ENCODE data around the gene RAVER2.
"Not testable (repeated sequence)": the region's sequence is repeated elsewhere in the genome, so short reads cannot be mapped to it uniquely, and the experiment has no call there.

The RAVER2 gene, protein sequence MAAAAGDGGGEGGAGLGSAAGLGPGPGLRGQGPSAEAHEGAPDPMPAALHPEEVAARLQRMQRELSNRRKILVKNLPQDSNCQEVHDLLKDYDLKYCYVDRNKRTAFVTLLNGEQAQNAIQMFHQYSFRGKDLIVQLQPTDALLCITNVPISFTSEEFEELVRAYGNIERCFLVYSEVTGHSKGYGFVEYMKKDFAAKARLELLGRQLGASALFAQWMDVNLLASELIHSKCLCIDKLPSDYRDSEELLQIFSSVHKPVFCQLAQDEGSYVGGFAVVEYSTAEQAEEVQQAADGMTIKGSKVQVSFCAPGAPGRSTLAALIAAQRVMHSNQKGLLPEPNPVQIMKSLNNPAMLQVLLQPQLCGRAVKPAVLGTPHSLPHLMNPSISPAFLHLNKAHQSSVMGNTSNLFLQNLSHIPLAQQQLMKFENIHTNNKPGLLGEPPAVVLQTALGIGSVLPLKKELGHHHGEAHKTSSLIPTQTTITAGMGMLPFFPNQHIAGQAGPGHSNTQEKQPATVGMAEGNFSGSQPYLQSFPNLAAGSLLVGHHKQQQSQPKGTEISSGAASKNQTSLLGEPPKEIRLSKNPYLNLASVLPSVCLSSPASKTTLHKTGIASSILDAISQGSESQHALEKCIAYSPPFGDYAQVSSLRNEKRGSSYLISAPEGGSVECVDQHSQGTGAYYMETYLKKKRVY

DNA sequence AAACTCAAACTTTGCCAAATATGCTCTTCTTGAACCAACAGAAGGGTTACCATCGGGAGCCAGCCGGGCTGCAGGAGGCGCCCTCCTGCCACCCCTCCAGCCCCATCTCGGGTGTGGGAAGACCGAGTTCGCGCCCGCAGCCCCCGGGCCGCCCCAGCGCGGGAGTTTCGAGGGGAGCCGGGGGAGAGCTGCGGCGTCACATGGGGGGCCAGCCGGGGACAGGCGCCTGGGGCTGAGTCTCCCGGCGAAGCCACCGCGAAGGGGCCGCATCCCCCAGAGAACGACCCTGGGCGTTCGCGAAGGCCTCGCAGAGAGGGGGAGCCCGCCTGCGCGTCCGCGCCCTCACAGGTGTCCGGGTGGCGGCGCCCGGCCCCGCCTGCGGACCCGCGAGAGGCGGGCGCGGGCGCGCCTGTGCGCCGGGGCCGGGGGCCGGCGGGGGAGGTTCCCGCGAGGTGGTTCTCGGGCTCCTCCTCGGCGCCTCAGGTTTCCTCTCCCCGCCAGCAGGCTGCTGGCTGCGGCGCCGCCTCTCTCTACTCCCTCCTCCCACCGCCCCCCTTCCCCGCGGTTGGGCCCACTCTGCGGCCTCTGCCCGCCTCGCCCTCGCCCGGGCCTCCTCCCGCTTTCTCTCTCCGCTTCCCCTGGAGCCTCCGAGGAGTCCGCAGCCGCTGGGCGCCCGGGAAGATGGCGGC, at the start of gene RAVER2:
RAVER2 (plus strand) TSS at position 584 of the 689 bp plus-strand sequence; CDS start at position 682, 98 bp downstream.
- peak; percentile 58 for DNase-seq (ENCODE audit: low spot score)

DNA sequence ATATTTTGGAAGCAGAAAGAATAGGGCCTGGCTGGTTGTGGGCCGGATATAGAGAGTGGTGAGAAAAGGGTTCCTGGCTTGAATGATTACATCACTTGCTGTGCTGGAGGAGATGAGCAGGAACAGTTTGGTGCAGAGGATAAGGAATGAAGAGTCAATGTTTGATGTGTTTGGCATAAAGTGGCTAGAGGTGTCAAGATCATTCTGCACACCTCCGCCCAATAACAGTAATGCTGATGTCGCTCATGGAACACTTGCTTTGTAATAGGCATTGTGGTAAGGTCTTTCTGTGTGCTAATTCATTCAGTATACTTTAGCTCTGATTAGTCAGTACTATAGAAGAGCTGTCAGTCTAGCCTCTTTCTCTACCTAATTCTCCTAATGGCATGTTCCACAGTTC, 48.0 kb upstream of the RAVER2 start:
- DNase-seq (ENCODE audit: low spot score): no peak

DNA sequence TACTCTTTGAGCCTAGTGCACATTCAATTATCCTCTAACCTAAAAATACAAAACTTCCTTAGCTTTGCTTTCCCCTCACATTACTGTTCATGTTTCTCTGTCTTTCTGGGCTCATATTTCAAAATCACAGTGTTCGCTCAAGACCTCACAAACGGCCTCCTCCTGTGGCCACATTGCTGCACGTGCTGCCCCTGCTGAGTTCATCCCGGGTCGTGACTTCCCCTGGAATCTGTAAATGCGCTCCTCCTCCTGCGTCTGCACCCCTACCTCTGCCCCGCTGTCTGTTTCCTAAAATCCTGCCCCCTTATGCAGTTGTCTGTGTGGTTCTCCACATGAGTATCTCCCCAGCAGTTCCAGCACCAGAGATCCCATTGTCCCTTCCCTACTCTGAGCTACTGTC, 45.5 kb upstream of the RAVER2 start:
- DNase-seq (ENCODE audit: low spot score): no peak

DNA sequence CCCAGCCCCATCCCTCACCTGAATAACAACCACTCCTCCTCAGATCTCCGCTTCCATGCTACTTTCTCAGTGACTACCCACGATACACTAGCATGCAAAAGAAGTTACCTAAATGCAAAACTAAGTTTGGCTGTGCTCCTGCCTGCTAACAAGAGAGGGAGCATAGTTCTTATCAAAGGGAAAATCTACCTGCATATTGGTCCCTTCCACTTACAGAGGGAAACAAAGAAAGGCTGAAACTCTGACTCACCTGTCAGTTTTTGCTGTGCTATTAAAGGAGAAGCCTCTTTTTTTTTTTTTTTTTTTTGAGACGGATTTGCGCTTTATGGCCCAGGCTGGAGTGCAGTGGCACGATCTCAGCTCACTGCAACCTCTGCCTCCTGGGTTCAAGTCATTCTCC, 43.8 kb upstream of the RAVER2 start:
- DNase-seq (ENCODE audit: low spot score): no peak

DNA sequence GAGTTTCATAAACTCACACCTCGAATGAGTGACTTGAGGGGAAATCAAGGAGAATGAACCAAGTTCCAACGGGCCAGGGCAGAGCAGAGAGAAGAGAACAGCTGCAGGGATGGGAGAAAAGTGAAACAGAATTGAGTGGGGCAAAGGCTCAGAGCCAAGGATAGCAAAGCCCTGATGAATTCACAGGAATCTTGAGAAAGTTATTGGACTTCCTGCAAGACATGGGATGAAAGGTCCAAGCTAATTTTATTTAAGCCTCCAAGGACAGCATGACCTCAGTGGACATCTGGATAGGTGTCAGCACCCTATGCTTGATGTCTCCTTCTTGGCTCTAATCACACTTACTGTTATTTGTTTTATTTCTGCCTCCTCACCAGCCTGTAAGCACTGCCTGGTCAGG, 43.0 kb upstream of the RAVER2 start:
- no peak for DNase-seq (ENCODE audit: low spot score)

DNA sequence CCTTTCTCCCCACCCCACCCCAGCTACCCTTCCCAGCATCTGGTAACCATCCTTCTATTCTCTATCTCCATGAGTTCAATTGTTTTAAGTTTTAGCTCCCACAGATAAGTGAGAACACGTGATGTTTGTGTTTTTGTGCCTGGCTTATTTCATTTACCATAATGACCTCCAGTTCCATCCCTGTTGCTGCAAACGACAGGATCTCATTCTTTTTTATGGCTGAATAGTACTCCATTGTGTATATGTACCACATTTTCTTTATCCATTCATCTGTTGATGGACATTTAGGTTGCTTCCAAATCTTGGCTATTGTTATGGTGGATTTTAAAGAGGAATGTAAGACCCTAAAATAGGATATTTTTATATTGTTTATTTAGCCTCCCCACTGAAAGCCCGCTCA, 42.2 kb upstream of the RAVER2 start:
- DNase-seq (ENCODE audit: low spot score): not testable (repeated sequence)

DNA sequence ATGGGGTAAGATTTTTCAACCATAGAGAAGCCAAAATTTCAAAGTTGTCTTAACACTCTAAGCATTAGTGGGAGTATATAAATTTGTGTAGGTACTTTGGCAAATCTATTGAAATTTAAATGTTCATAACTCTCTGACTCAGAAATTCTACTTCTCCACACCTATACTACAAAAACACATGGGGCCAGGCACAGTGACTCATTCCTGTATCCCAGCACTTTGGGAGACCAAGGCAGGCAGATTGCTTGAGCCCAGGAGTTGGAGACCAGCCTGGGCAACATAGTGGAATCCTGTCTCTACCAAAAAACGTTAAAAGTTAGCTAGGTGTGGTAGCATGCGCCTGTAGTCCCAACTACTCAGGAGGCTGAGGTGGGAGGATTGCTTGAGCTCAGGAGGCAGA, 41.3 kb upstream of the RAVER2 start:
- no peak for DNase-seq (ENCODE audit: low spot score)

DNA sequence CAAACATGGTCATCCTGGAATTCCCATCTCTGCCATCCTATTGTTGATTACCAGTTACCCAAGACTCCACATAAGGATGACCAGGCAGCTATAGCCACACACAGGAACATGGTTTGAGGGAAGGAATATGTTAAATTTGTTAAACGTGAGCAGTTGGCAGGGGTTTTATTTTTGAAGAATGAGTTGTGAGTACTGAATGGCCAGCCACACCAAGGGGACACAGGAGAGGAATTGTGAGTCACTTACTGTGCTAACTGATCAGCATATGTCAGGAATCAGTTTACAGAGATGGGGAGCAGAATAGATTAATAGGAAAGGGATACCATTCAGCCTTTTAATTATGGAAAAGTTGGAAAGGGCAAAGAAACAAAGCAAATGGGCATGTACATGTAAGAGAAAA, 39.3 kb upstream of the RAVER2 start:
- DNase-seq (ENCODE audit: low spot score): no peak

DNA sequence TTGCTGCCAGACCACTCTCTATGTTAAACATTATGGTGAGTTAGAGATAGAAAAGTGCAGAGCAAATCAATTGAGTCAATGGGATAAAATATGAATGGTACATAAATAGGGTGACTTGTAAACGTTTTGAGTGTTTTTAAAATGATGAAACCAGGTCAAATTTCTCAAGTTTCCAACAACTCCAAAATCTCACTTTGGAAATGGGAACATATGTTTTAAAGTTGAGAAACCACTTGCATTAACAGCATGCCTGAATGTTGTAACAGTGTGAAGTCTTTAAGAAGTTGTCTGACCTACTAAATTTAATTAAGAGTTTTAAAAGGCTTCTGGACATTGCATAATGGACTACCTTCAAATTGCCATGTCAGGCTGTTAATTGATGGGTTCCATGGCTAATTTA, 33.6 kb upstream of the RAVER2 start:
- no peak for DNase-seq (ENCODE audit: low spot score)

DNA sequence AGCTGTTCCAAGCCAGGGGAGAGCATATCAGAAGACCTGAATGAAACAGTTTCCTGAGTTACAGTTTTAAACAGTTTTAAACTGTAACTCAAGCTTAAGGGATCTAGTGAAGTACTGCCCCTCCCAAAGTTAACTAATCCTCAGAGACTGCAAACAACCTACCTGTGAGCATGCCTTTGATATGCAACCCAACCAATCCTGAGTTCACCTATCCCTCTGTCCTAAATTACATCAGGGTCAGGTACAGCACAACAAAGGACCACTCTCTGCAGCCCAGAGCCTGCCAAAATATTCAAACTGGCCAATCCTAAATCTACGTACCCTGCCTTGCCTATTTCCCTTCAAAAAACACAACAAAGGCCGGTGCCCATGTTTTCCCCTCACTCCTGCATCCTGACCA, 32.8 kb upstream of the RAVER2 start:
- DNase-seq (ENCODE audit: low spot score): no peak

DNA sequence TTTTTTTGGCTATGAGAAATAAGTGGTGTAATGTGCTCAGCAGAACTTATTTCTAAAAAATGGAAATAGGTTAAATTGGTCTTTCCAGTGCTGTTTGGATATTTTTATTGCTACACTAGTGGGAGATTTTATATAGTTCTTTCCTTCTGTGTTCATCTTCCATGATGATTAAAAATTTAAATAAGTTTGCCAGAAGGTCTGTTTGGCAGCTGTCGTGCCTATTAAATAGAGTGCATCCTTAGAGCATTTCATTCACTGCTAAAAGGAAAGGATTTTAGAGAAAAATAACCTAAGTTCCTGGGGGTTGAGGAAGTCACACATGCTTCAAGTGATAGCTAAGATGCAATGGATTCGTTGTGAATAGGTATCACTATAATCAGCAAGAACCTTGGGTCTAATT, 29.7 kb upstream of the RAVER2 start:
- DNase-seq (ENCODE audit: low spot score): no peak

DNA sequence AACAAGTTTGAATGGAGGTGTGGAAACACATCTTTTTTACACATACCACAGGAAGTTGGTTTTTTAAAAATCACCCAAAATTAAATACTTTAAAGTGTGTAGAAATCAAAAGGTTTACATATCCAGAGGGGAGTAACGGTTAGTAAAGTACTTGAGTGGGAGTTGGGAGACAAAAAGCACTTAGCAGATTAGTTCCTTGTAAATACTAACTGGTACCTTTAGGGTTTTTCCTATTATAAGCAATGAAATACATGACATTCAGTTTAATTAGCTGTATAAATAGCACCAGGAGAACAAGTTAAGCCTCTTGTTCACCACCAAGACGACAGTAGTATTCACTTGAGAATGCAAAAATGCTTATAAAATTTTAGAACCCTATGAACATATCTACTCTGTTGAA, 23.7 kb upstream of the RAVER2 start:
- DNase-seq (ENCODE audit: low spot score): no peak

DNA sequence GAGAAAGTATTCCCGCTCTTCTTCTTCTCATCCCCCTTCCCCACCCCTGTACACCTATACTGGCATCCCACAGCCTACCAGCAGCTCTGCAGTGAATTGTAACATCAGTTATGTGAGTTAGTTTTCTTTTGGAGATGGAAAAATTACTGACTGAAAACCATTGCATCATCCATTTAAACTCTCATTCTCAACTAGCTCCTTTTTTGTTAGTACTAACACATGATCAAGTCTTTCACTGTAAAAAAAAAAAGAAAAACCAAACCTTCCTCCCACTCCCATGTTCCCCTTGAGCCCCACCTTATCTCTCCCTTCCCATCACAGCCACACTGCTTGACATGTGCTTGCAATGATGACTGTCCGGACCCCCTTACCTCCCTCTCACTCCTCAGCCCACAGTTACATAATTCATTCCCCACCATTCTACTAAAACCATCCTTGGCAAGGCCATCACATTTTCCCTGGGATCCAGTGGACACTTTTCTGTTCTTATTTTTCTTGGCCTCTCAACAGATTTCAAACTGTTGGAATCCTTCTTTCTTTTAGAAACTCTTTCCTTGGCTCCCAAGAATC, 23.2 kb upstream of the RAVER2 start:
- DNase-seq (ENCODE audit: low spot score): no peak

DNA sequence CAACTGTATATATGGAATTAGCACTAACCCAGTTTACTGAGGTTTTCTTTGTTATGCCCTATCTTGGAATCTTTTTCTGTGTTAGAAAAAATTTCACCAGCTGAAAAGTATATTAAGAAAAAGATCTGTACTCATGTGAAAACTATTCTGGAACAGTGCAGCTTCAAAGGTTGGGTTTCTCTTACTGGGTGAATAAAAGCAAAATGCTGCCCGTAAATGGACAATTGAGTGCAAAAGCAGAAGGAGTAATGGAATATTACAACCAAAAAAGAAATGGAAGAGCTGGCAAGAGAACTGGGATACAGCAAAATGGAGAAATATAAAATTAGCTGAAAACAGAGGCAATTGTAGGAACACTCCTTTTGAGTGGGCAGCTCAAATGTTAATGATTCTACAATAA, 17.0 kb upstream of the RAVER2 start:
- no peak for DNase-seq (ENCODE audit: low spot score)

DNA sequence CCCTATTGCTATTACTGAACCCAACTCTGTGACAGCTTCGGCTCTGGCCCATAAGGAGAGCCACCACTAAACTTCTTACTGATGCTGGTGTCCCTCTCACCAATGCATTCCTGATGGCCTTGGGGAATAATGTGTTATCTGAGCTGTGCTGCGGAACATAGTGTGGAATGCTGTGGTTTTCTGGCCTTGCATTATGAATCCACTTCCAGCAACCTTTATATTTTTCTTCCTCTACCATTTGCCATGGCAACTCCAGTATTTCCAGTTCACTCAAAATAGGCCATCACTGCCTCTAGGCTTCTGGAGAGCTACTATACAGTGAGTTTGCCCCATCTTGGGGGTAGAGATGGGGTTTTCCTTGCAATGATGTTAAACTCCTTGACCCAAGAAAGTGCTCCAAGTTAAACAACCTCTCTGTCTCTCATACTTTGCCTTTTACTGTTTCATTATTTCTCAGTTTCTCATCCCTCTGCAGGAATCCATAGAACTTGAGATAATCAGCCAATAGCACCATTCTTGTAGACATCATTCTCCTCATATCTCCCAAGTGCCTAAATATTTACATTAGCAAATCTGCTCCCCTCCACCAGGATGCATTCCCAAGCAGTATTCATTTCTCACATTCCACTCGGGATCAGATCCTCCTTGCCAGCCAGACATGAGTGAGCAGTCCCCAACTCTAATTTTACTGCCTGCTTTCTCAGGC, 11.1 kb upstream of the RAVER2 start:
- DNase-seq (ENCODE audit: low spot score): no peak

DNA sequence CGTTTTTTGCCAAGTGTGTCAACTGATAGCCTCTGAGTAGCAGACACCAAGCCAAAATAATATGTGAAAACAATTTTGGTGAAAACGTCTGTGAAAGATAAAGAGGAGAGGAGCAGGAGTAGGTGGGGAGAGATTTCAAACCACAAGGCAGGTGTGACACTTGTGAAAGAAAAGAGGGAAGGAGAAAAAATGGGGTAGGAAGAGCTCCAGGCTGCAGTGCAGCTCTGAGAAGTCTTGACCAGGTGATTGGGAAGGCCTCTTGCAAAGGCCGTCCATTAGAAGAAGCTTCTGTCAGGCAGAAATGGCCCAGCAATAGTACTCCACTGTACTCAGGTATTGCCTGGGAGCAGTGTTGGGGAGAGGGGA, 10.6 kb upstream of the RAVER2 start:
- DNase-seq (ENCODE audit: low spot score): no peak

DNA sequence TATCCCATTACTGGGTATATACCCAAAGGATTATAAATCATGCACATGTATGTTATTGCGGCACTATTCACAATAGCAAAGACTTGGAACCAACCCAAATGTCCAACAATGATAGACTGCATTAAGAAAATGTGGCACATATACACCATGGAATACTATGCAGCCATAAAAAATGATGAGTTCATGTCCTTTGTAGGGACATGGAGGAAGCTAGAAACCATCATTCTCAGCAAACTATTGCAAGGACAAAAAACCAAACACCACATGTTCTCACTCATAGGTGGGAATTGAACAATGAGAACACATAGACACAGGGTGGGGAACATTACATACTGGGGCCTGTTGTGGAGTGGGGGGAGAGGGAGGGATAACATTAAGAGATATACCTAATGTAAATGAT, 4.2 kb upstream of the RAVER2 start:
- not testable (repeated sequence) for DNase-seq (ENCODE audit: low spot score)

DNA sequence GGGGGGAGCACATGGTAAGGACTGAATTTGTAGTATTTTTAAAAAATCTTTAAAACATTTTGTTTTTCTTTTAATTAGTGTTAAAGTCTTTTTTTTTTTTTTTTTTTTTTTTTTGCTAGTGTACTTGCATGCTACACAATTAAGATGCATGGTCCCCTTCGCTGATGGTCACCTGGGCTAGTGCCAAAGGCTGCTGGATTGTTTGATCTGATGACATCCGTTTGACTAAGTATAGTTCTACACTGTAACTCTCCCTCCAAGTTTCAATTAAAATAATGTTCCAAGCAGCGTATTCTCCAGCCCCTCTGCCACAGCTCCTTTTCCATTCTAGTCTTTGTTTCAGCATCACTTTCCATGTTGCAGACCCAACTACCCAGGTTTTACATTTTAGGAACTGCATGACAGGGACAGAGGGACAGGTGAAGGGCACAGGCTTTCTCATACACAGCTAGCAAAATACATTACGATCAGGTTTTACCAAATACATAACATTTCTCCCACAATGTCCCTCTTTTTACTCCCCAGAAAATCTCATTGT, 852 bp upstream of the RAVER2 start:
- DNase-seq (ENCODE audit: low spot score): no peak

DNA sequence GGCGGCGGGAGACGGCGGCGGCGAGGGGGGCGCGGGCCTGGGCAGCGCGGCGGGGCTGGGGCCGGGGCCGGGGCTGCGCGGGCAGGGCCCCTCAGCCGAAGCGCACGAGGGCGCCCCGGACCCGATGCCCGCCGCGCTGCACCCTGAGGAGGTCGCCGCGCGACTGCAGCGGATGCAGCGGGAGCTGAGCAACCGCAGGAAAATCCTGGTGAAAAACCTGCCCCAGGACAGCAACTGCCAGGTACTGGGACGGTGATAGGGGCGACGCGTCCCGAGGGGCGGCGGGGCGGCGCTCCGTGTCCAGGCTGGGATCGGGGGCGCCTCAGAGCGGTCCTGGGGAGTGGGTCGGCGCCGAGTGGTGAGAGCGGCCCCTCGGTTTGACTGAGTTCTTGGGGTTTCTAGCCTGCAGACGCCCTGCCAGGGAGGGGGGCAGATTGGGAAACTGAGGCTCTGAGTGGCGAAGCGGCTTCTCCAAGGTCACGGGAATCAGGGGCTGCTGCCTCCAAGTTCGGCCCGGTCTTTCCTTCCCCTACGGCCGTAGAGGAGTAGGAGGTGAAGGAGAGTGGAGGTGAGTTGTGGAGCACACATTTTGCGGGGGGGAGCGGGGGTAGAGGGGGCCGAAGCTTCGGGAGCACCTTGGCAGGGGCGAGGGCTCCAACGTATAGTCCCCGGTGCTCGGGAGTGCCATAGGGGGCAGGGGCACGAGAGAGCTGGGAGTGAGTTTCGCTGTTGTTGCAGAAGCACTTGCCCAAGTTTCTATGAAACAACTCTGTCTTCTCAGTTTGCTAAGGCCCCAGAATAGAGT, 508 bp downstream of the RAVER2 start:
- DNase-seq (ENCODE audit: low spot score): peak; percentile 19

DNA sequence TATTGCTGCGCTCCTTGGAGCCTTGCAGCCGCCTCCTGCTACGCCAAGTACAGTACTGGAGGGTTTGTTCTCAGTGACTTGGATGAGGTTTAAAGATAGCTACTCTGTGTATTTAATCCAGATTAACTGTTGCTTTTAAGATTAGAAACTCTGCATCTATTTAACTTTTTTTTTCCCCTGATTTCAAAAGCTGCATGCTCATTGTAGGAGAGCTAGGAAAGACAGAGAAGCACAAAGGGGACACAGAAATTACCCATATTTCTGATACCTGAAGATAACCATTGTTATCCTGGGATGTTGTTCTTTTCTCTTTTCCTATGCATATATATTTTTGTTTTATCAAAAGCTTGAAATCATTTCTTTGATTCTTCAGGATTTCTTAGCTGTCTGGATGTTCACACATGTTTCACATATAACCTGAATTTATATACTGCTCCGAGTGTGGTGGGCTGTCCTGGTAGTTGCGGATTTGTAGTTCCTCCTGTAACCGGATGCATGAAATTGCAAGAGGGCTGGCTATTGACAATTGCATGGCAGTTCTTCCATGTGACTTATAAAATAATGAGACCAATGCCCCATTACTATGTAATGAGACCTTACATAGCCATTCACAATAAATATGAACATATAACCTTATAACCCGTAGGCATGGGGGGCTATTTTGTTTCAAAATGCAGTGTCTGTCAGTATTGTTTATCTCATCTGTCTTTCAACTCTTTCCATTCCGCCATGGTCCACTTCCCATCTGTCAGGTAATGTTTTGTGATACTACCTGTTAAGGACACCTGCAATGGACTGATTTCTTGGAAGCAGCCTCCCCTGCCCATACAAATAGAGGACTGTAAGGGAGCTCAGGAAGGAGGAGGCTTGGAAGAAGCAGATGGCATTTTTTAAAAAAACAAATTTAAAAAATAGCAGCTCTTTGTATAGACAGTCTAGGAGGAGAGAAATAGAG, 1.4 kb downstream of the RAVER2 start:
- DNase-seq (ENCODE audit: low spot score): no peak

Measured in HuH-7.5 (cell line).